GM15510 (cell line): ENCODE data around the gene ZNF160.

Source experiments
- POLR2A ChIP-seq: IDR thresholded peaks from 3 replicates; pipeline ENCODE4 v1.6.1; 2011; ENCODE audit warnings: borderline replicate concordance; ENCODE audit not compliant: insufficient read length; ENCODE audit errors: extremely low read depth

ZNF160 gene

GRCh38 chr19:53037101-53038097 is 65.8 kb downstream of the ZNF160 start:
- TF ChIP-seq POLR2A = no peak

GRCh38 chr19:53034948-53035675 is 68.1 kb downstream of the ZNF160 start:
- TF ChIP-seq POLR2A = no peak

GRCh38 chr19:53034054-53034453 is 69.2 kb downstream of the ZNF160 start:
- TF ChIP-seq POLR2A = no peak

GRCh38 chr19:53019684-53020083 is 83.5 kb downstream of the ZNF160 start:
- TF ChIP-seq POLR2A = no peak
